Psoas muscle (tissue), 8 donors: Measurements from ENCODE around the gene IPO9. TPM values are rescaled to one million over a fixed set of nuclear protein-coding genes. Genes with fewer than 3 reads are reported as not detected.

ENCODE experiments used
- ATAC-seq, 4 donors: fragments of 200-7000 bp; cut with Tn5 transposase; one replicate each; pipeline ENCODE4 v1.9.1; 2020; ENCODE audit warnings: moderate library complexity in 3 of 4, mild to moderate bottlenecking in 2 of 4
- DNase-seq, 2 donors: peaks; one replicate each; pipeline ENCODE4 v3.0.0-alpha.2; 2020
- H3K27ac ChIP-seq: fragments of 200-600 bp; one replicate; pipeline ENCODE4 v1.8.0; 2022
- H3K27me3 ChIP-seq, 3 donors: fragments of 200-600 bp in 1 of 3; one replicate each; pipeline versions ENCODE4 v1.6.1 to v1.8.0; 2013 to 2022; ENCODE audit warnings: low read length in 2 of 3, mild to moderate bottlenecking in 2 of 3, moderate library complexity in 1 of 3; ENCODE audit not compliant: insufficient read depth in 3 of 3
- H3K36me3 ChIP-seq, 2 donors: fragments of 200-600 bp in 1 of 2; one replicate each; pipeline versions ENCODE4 v1.6.1 to v1.8.0; 2013 to 2022; ENCODE audit warnings: low read depth in 1 of 2, mild to moderate bottlenecking in 1 of 2, moderate library complexity in 1 of 2; ENCODE audit not compliant: insufficient read depth in 1 of 2
- H3K4me1 ChIP-seq: fragments of 200-600 bp; one replicate; pipeline ENCODE4 v1.8.0; 2022
- H3K4me3 ChIP-seq: fragments of 200-600 bp; one replicate; pipeline ENCODE4 v1.8.0; 2022; ENCODE audit warnings: mild to moderate bottlenecking
- H3K9me3 ChIP-seq: fragments of 200-600 bp; one replicate; pipeline ENCODE4 v1.8.0; 2022
- CTCF ChIP-seq: fragments of 200-600 bp; IDR thresholded peaks from one replicate; pipeline ENCODE4 v1.8.0; 2022; ENCODE audit warnings: antibody characterized with exemption
- WGBS, 3 donors: extraction: QIAGEN DNeasy Blood & Tissue Kit; methylation state at CpG; one replicate each; pipeline versions ENCODE4 v1.1.6 to v1.1.7; 2013; 5-methylcytosine and 5-hydroxymethylcytosine counted together
- intact Hi-C, 2 donors: fragments of 100-400 bp; cut with DNase I; formaldehyde crosslinking; loops; one replicate each; pipeline versions ENCODE4 v1.11.0 to v1.14.2; 2022
- polyA plus RNA-seq, 3 donors: library from polyadenylated mRNA; stranded (reverse); fragments of 200-250 nt; gene quantifications; one replicate each; pipeline ENCODE4 v1.2.3, GENCODE V29; 2013
- total RNA-seq, 4 donors: library from RNA; stranded (reverse); fragmentation: NEBNext Ultra II Directional in 2 of 4; extraction: Animal tissue kit (Norgen Biotek cat#: 25700) in 2 of 4; gene quantifications; one replicate each; pipeline versions ENCODE4 v1.2.1 to v1.2.4, GENCODE V29; 2021 to 2023
- donor health status: healthy with polysubstance abuse.
- donor health status: DM: no; HTN: no; CAD: no; lungs with moderate emphysema.
- donor health status: Bipolar disorder and iron deficiency.
- donor health status: healthy.
- donor health status: DM: yes; HTN: yes; CAD: no.
- donor health status: DM: no; HTN: no; CAD: no.
- donor health status: DM: no; HTN: no; CAD: no.
- donor health status: DM: yes; HTN: yes; CAD: no.

The IPO9 gene
- total and polyA plus RNA-seq, 7 donors = 6.6 to 26.9 (median 20.1) TPM

GRCh38 chr1:201800246-201800645, 28.7 kb upstream of the IPO9 start:
- ATAC-seq (no peak), DNase-seq (no peak)
- no peaks in the 10 kb centered on the region for H3K9me3 ChIP-seq
- no peak overlapping the region for H3K27ac ChIP-seq
- no peaks in the 10 kb centered on the region for H3K27me3 ChIP-seq
- H3K4me1 ChIP-seq = no peaks in the 10 kb centered on the region
- intact Hi-C loops = no loop called here
- no peak for TF ChIP-seq CTCF
- H3K36me3 ChIP-seq = peaks cover 0 to 20% of the 10 kb centered on the region in 2 donors
- H3K4me3 ChIP-seq = no peak overlapping the region

- intact Hi-C loops = no loop called here
- TF ChIP-seq CTCF = no peak
- Histone ChIP-seq H3K27me3 (no peaks in the 10 kb centered on the region), H3K9me3 (no peaks in the 10 kb centered on the region), H3K4me1 (no peaks in the 10 kb centered on the region), H3K36me3 (peaks cover 0 to 57% of the 10 kb centered on the region in 2 donors), H3K27ac (no peak overlapping the region), H3K4me3 (no peak overlapping the region)
- no peak for DNase-seq
- no peak for ATAC-seq
- 91 to 95% (median 95%) methylated on average over 4 of the region's 4 CpGs for WGBS, 3 donors
These were observed 22.2 kb upstream of the IPO9 start for GRCh38 chr1:201806801-201807200.

GRCh38 chr1:201807958-201808632, 20.9 kb upstream of the IPO9 start:
- 80 to 86% (median 85%) methylated on average over 11 of the region's 11 CpGs for WGBS, 3 donors
- no peak for ATAC-seq
- intact Hi-C loops = no loop called here
- Histone ChIP-seq H3K27me3 (no peaks in the 10 kb centered on the region), H3K9me3 (no peaks in the 10 kb centered on the region), H3K27ac (no peak overlapping the region), H3K36me3 (peaks cover 0 to 67% of the 10 kb centered on the region in 2 donors), H3K4me1 (no peaks in the 10 kb centered on the region), H3K4me3 (no peak overlapping the region)
- peak in 1 of 2 donors; percentile 46 for DNase-seq
- TF ChIP-seq CTCF = no peak

- Histone ChIP-seq H3K27ac (no peak overlapping the region), H3K9me3 (no peaks in the 10 kb centered on the region), H3K4me1 (no peaks in the 10 kb centered on the region), H3K36me3 (peaks cover 0 to 72% of the 10 kb centered on the region in 2 donors), H3K4me3 (no peak overlapping the region), H3K27me3 (no peaks in the 10 kb centered on the region)
- ATAC-seq = no peak
- no peak for TF ChIP-seq CTCF
- 94 to 100% (median 96%) methylated on average over 6 of the region's 6 CpGs for WGBS, 3 donors
- no peak for DNase-seq
- intact Hi-C loops = no loop called here
These were observed 20.3 kb upstream of the IPO9 start for GRCh38 chr1:201808633-201808990.

GRCh38 chr1:201809876-201810275, 19.1 kb upstream of the IPO9 start:
- no peak for TF ChIP-seq CTCF
- WGBS, 3 donors = 86 to 89% (median 86%) methylated on average over 5 of the region's 5 CpGs
- H3K9me3 ChIP-seq = no peaks in the 10 kb centered on the region
- no peaks in the 10 kb centered on the region for H3K4me1 ChIP-seq
- peaks cover 0 to 80% of the 10 kb centered on the region in 2 donors for H3K36me3 ChIP-seq
- H3K27ac ChIP-seq = no peak overlapping the region
- H3K27me3 ChIP-seq = no peaks in the 10 kb centered on the region
- H3K4me3 ChIP-seq = no peak overlapping the region
- ATAC-seq (no peak), DNase-seq (no peak)
- intact Hi-C loops = no loop called here
